Panc1 (cell line): ENCODE measurements around the gene ZNF654.

Experiments used
- POLR2AphosphoS5 ChIP-seq: IDR thresholded peaks from 2 replicates; pipeline ENCODE4 v1.6.1; 2012; ENCODE audit warnings: mild to moderate bottlenecking, low read depth, low read length, moderate library complexity
- SIN3A ChIP-seq: IDR thresholded peaks from 2 replicates; pipeline ENCODE4 v1.6.1; 2012; ENCODE audit warnings: low read depth, mild to moderate bottlenecking, low read length, moderate library complexity, borderline replicate concordance; ENCODE audit not compliant: insufficient read depth
- TF ChIP-seq, protein P1 (sequence below), 2 experiments: IDR thresholded peaks; 2 replicates each; pipeline ENCODE4 v1.6.1; 2011 to 2012; ENCODE audit warnings: low read depth in 2 of 2, control low read depth in 1 of 2, low read length in 1 of 2, mild to moderate bottlenecking in 1 of 2, moderate library complexity in 1 of 2; ENCODE audit not compliant: insufficient read depth in 1 of 2
- TF ChIP-seq, protein P2 (sequence below): fragments of 450-650 bp; IDR thresholded peaks from 2 replicates; pipeline ENCODE4 v1.5.1; 2017; ENCODE audit warnings: mild to moderate bottlenecking

DNA sequence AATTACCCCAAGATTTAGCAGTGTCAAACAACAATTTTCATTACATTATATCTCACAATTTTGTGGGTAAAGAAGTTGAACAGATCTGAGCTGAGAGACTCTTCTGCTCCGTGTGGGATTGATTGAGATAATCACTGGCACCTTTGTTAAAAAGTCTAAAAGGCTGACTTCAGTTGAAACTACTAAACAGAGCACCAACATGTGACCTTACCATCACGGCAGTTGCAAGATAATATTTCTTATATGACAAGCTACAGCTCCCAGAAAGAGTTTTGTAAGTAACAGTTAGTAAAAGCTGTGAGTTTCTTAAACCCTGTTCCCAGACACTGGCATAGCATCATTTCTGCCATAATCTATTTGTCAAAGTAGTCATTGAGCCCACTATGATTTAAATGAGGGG is 25.2 kb upstream of the ZNF654 start:
- TF ChIP-seq, protein P1, sequence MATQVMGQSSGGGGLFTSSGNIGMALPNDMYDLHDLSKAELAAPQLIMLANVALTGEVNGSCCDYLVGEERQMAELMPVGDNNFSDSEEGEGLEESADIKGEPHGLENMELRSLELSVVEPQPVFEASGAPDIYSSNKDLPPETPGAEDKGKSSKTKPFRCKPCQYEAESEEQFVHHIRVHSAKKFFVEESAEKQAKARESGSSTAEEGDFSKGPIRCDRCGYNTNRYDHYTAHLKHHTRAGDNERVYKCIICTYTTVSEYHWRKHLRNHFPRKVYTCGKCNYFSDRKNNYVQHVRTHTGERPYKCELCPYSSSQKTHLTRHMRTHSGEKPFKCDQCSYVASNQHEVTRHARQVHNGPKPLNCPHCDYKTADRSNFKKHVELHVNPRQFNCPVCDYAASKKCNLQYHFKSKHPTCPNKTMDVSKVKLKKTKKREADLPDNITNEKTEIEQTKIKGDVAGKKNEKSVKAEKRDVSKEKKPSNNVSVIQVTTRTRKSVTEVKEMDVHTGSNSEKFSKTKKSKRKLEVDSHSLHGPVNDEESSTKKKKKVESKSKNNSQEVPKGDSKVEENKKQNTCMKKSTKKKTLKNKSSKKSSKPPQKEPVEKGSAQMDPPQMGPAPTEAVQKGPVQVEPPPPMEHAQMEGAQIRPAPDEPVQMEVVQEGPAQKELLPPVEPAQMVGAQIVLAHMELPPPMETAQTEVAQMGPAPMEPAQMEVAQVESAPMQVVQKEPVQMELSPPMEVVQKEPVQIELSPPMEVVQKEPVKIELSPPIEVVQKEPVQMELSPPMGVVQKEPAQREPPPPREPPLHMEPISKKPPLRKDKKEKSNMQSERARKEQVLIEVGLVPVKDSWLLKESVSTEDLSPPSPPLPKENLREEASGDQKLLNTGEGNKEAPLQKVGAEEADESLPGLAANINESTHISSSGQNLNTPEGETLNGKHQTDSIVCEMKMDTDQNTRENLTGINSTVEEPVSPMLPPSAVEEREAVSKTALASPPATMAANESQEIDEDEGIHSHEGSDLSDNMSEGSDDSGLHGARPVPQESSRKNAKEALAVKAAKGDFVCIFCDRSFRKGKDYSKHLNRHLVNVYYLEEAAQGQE (IDR thresholded peaks at IDR 0.05; ENCODE audit: insufficient read depth in 1 of 2, low read depth in 2 of 2, low read length in 1 of 2): no peak
- TF ChIP-seq POLR2AphosphoS5 (no peak), SIN3A (no peak)
- TF ChIP-seq, protein P2, sequence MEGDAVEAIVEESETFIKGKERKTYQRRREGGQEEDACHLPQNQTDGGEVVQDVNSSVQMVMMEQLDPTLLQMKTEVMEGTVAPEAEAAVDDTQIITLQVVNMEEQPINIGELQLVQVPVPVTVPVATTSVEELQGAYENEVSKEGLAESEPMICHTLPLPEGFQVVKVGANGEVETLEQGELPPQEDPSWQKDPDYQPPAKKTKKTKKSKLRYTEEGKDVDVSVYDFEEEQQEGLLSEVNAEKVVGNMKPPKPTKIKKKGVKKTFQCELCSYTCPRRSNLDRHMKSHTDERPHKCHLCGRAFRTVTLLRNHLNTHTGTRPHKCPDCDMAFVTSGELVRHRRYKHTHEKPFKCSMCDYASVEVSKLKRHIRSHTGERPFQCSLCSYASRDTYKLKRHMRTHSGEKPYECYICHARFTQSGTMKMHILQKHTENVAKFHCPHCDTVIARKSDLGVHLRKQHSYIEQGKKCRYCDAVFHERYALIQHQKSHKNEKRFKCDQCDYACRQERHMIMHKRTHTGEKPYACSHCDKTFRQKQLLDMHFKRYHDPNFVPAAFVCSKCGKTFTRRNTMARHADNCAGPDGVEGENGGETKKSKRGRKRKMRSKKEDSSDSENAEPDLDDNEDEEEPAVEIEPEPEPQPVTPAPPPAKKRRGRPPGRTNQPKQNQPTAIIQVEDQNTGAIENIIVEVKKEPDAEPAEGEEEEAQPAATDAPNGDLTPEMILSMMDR: no peak
